Heart left ventricle (tissue), 16 donors: ENCODE data around the gene LEMD1. TPM values are rescaled to one million over a fixed set of nuclear protein-coding genes. Genes with fewer than 3 reads are reported as not detected.

Experiments used
- ATAC-seq, 4 donors: fragments of 200-7000 bp; cut with Tn5 transposase; one replicate each; pipeline ENCODE4 v1.9.1; 2020 to 2022; ENCODE audit warnings: moderate library complexity in 4 of 4, mild to moderate bottlenecking in 3 of 4, moderate number of reproducible peaks in 1 of 4
- DNase-seq, 5 donors: peaks; one replicate each; pipeline ENCODE4 v3.0.0-alpha.2; 2020
- H3K27ac ChIP-seq, 12 donors: fragments of 200-600 bp; sonication (generic) in 4 of 12; one replicate each; pipeline versions ENCODE4 v1.5.0 to v1.8.0; 2016 to 2022; ENCODE audit warnings: mild to moderate bottlenecking in 2 of 12
- H3K27me3 ChIP-seq, 9 donors: fragments of 200-600 bp; sonication (generic) in 2 of 9; one replicate each; pipeline versions ENCODE4 v1.5.1 to v1.8.0; 2016 to 2022; ENCODE audit warnings: mild to moderate bottlenecking in 3 of 9
- H3K36me3 ChIP-seq, 9 donors: fragments of 200-600 bp; sonication (generic) in 2 of 9; one replicate each; pipeline versions ENCODE4 v1.5.0 to v1.8.0; 2018 to 2022; ENCODE audit warnings: mild to moderate bottlenecking in 2 of 9
- H3K4me1 ChIP-seq, 12 donors: fragments of 200-600 bp; sonication (generic) in 4 of 12; one replicate each; pipeline versions ENCODE4 v1.5.0 to v1.8.0; 2016 to 2022; ENCODE audit warnings: mild to moderate bottlenecking in 3 of 12
- H3K4me3 ChIP-seq, 12 donors: fragments of 200-600 bp; sonication (generic) in 4 of 12; one replicate each; pipeline versions ENCODE4 v1.5.0 to v1.8.0; 2017 to 2022; ENCODE audit warnings: mild to moderate bottlenecking in 9 of 12, moderate library complexity in 4 of 12
- H3K9me3 ChIP-seq, 12 donors: fragments of 200-600 bp; sonication (generic) in 4 of 12; one replicate each; pipeline versions ENCODE4 v1.5.0 to v1.8.0; 2016 to 2022; ENCODE audit warnings: mild to moderate bottlenecking in 1 of 12
- CTCF ChIP-seq, 12 donors: fragments of 200-600 bp; sonication (generic) in 4 of 12; IDR thresholded peaks; one replicate each; pipeline versions ENCODE4 v1.5.0 to v1.8.0; 2018 to 2022; ENCODE audit warnings: antibody characterized with exemption in 12 of 12, mild to moderate bottlenecking in 5 of 12
- POLR2A ChIP-seq, 2 donors: fragments of 450-650 bp; IDR thresholded peaks; one replicate each; pipeline ENCODE4 v1.6.1; 2017; ENCODE audit warnings: antibody characterized with exemption in 2 of 2, mild to moderate bottlenecking in 2 of 2, moderate library complexity in 2 of 2
- WGBS, 4 donors: extraction: QIAGEN DNeasy Blood & Tissue Kit in 2 of 4; methylation state at CpG; one replicate each; pipeline versions ENCODE4 v1.1.5 to v1.1.7; 2013 to 2018; 5-methylcytosine and 5-hydroxymethylcytosine counted together
- intact Hi-C, 10 donors: fragments of 100-400 bp; cut with DNase I; formaldehyde crosslinking; loops; one replicate each; pipeline versions ENCODE4 v1.11.1 to v1.14.2; 2022
- polyA plus RNA-seq, 2 donors: library from polyadenylated mRNA; stranded (reverse); fragments of 200-250 nt; gene quantifications; one replicate each; pipeline ENCODE4 v1.2.3, GENCODE V29; 2013
- total RNA-seq, 9 donors: library from RNA; depleted of rRNA in 2 of 9; stranded (reverse); fragments of >200 nt in 2 of 9; fragmentation: NEBNext Ultra II Directional in 3 of 9; extraction: Animal tissue kit (Norgen Biotek cat#: 25700) in 3 of 9; gene quantifications; one replicate each; pipeline versions ENCODE4 v1.1.0 to v1.2.4, GENCODE V29; 2016 to 2023
- donor health status: ischemic (EF 13 %, LVEDD 7.1; RV severe dilation, severe dysfunction).
- donor health status: healthy with polysubstance abuse.
- donor health status: DM: no; HTN: yes; CAD: no.
- donor health status: DM: no; HTN: no; CAD: no.
- donor health status: ischemic (EF 25% LVEDD 6.9; RV normal size, moderate dysfunction).
- donor health status: ischemic (EF 25% LVEDD 5.7; RV mildly dilated, moderate dysfunction).
- donor health status: healthy.
- donor health status: DM: yes; HTN: yes; CAD: no.
- donor health status: ischemic (EF 35%, LVEDD 5.7; RV mildly dilated, moderate dysfunction).
- donor health status: nonischemic (EF 11% LVEDD 7.7; RV severe dilation, severe dysfunction).
- donor health status: DM: yes; HTN: yes; CAD: no.
- donor health status: PGD.
- donor health status: ischemic (EF 29% LVEDD 5.4; RV normal size, mild dysfunction).
- donor health status: nonischemic (EF 23%, LVEDD 6.1; RV moderate dilation, normal function).

LEMD1 gene
- total and polyA plus RNA-seq, 11 donors = 2.5 TPM; not detected in 10

- H3K36me3 ChIP-seq = no peaks in the 10 kb centered on the region
- DNase-seq = no peak
- no peak overlapping the region for H3K4me3 ChIP-seq
- peaks cover 0 to 32% (median 4%) of the 10 kb centered on the region in 9 donors for H3K27me3 ChIP-seq
- TF ChIP-seq POLR2A (IDR thresholded peaks at IDR 0.05) (no peak), CTCF (IDR thresholded peaks at IDR 0.05) (no peak)
- H3K9me3 ChIP-seq = no peaks in the 10 kb centered on the region
- WGBS, 4 donors = 86 to 95% (median 91%) methylated on average over 2 of the region's 2 CpGs
- peaks cover 0 to 14% (median 0%) of the 10 kb centered on the region in 12 donors for H3K4me1 ChIP-seq
- H3K27ac ChIP-seq = no peak overlapping the region
- ATAC-seq = no peak
- intact Hi-C loops = no loop called here
Measured at GRCh38 chr1:205373798-205374175, 48.1 kb downstream of the LEMD1 start.

GRCh38 chr1:205373022-205373797, 48.6 kb downstream of the LEMD1 start:
- no peak overlapping the region for H3K27ac ChIP-seq
- no peaks in the 10 kb centered on the region for H3K9me3 ChIP-seq
- no peak for DNase-seq
- H3K27me3 ChIP-seq = peaks cover 0 to 29% (median 4%) of the 10 kb centered on the region in 9 donors
- 42 to 52% (median 47%) methylated on average over 9 of the region's 9 CpGs for WGBS, 4 donors
- no peak overlapping the region for H3K4me3 ChIP-seq
- ATAC-seq = peak in 1 of 4 donors; percentile 28
- intact Hi-C loops = no loop called here
- H3K36me3 ChIP-seq = no peaks in the 10 kb centered on the region
- no peak for TF ChIP-seq CTCF (IDR thresholded peaks at IDR 0.05)
- no peak for TF ChIP-seq POLR2A (IDR thresholded peaks at IDR 0.05)
- H3K4me1 ChIP-seq = peaks cover 0 to 14% (median 0%) of the 10 kb centered on the region in 12 donors

GRCh38 chr1:205371871-205372660, 49.8 kb downstream of the LEMD1 start:
- 54 to 64% (median 58%) methylated on average over 11 of the region's 11 CpGs for WGBS, 4 donors
- DNase-seq = no peak
- no peaks in the 10 kb centered on the region for H3K36me3 ChIP-seq
- peak overlapping the region in 1 of 12 donors; percentile 41 for H3K27ac ChIP-seq
- peak in 1 of 4 donors; percentile 67 for ATAC-seq
- H3K4me3 ChIP-seq = no peak overlapping the region
- TF ChIP-seq POLR2A (IDR thresholded peaks at IDR 0.05) (no peak), CTCF (IDR thresholded peaks at IDR 0.05) (no peak)
- peaks cover 0 to 14% (median 0%) of the 10 kb centered on the region in 12 donors for H3K4me1 ChIP-seq
- peaks cover 0 to 24% (median 4%) of the 10 kb centered on the region in 9 donors for H3K27me3 ChIP-seq
- intact Hi-C loops = no loop called here
- no peaks in the 10 kb centered on the region for H3K9me3 ChIP-seq

- TF ChIP-seq POLR2A (IDR thresholded peaks at IDR 0.05) = no peak
- no peak for TF ChIP-seq CTCF (IDR thresholded peaks at IDR 0.05)
- intact Hi-C loops = no loop called here
- H3K27me3 ChIP-seq = peaks cover 0 to 22% (median 4%) of the 10 kb centered on the region in 9 donors
Measured at GRCh38 chr1:205370780-205371179, 51.1 kb downstream of the LEMD1 start.

More at GRCh38 chr1:205370780-205371179, 51.1 kb downstream of the LEMD1 start:
- no peak overlapping the region for H3K27ac ChIP-seq
- no peak overlapping the region for H3K4me3 ChIP-seq
- H3K36me3 ChIP-seq = no peaks in the 10 kb centered on the region
- H3K9me3 ChIP-seq = no peaks in the 10 kb centered on the region
- ATAC-seq = no peak
- peaks cover 0 to 16% (median 0%) of the 10 kb centered on the region in 12 donors for H3K4me1 ChIP-seq
- DNase-seq = no peak
